HepG2 (cell line): ENCODE data around the gene FGFR3. TPM values are rescaled to one million over a fixed set of nuclear protein-coding genes. Genes with fewer than 3 reads are reported as not detected.

Experiments
- BORCS8-MEF2B ChIP-seq: sonication (generic); formaldehyde crosslinking; IDR thresholded peaks from 2 replicates; pipeline ENCODE4 v1.8.0; 2022; ENCODE audit warnings: mild to moderate bottlenecking, missing genetic modification reagents
- GABPB1 ChIP-seq: IDR thresholded peaks from 2 replicates; pipeline ENCODE4 v1.6.1; 2016; ENCODE audit warnings: mild to moderate bottlenecking, missing genetic modification reagents, moderate library complexity, missing compliant biosample characterization
- KMT2B ChIP-seq: IDR thresholded peaks from 2 replicates; pipeline ENCODE4 v1.6.1; 2016; ENCODE audit warnings: missing genetic modification reagents, missing compliant biosample characterization
- SSRP1 ChIP-seq: IDR thresholded peaks from 2 replicates; pipeline ENCODE4 v1.6.1; 2016; ENCODE audit warnings: control low read depth
- ZBTB7B ChIP-seq: sonication (generic); formaldehyde crosslinking; IDR thresholded peaks from 2 replicates; pipeline ENCODE4 v1.4.0; 2020; ENCODE audit warnings: missing genetic modification reagents
- ZNF138 ChIP-seq: sonication (generic); formaldehyde crosslinking; IDR thresholded peaks from 2 replicates; pipeline ENCODE4 v1.5.0; 2020; ENCODE audit warnings: mild to moderate bottlenecking, low read depth, missing genetic modification reagents
- ZNF329 ChIP-seq: sonication (generic); formaldehyde crosslinking; IDR thresholded peaks from 2 replicates; pipeline ENCODE4 v1.9.0; 2021; ENCODE audit warnings: low read depth, mild to moderate bottlenecking, missing genetic modification reagents
- ZNF33A ChIP-seq: sonication (generic); formaldehyde crosslinking; IDR thresholded peaks from 2 replicates; pipeline ENCODE4 v1.5.1; 2020; ENCODE audit warnings: missing genetic modification reagents, mild to moderate bottlenecking, moderate library complexity, borderline replicate concordance
- ZNF660 ChIP-seq: sonication (generic); formaldehyde crosslinking; IDR thresholded peaks from 2 replicates; pipeline ENCODE4 v1.5.1; 2020; ENCODE audit warnings: mild to moderate bottlenecking, low read depth, missing genetic modification reagents, borderline replicate concordance
- ZNF788 ChIP-seq: sonication (generic); formaldehyde crosslinking; IDR thresholded peaks from 2 replicates; pipeline ENCODE4 v1.5.0; 2020; ENCODE audit warnings: mild to moderate bottlenecking, missing genetic modification reagents, borderline replicate concordance
- polyA plus RNA-seq, 8 experiments: library from polyadenylated mRNA; depleted of rRNA in 3 of 8; stranded (reverse) in 7 of 8; unstranded in 1 of 8; fragments of >200 nt; fragmentation: Illumina TruSeq in 4 of 8; extraction: Trizol in 4 of 8; gene quantifications; 2 replicates each; pipeline versions ENCODE4 v1.2.1 to v1.2.3, GENCODE V29; 2011 to 2016; ENCODE audit warnings: low read depth in 4 of 8, missing spikeins in 1 of 8, mixed read lengths in 1 of 8; ENCODE audit not compliant: insufficient read depth in 1 of 8
- total RNA-seq, 5 experiments: library from RNA; depleted of rRNA; stranded (reverse); fragments of >200 nt; fragmentation: Illumina TruSeq; extraction: Trizol; gene quantifications; 2 replicates each; pipeline ENCODE4 v1.2.3, GENCODE V29; 2016; ENCODE audit warnings: low read depth in 1 of 5
- TF ChIP-seq, protein P1 (sequence below), 2 experiments: sonication (generic) in 1 of 2; formaldehyde crosslinking in 1 of 2; IDR thresholded peaks; 2 replicates each; pipeline versions ENCODE4 v1.4.0 to v1.6.1; 2016 to 2020; ENCODE audit warnings: borderline replicate concordance in 1 of 2, low read depth in 1 of 2, mild to moderate bottlenecking in 1 of 2, missing genetic modification reagents in 1 of 2
- TF ChIP-seq, protein P2 (sequence below): sonication (generic); formaldehyde crosslinking; IDR thresholded peaks from 2 replicates; pipeline ENCODE4 v1.4.0; 2020; ENCODE audit warnings: missing genetic modification reagents
- TF ChIP-seq, protein P3 (sequence below): sonication (generic); formaldehyde crosslinking; IDR thresholded peaks from 2 replicates; pipeline ENCODE4 v1.5.1; 2020; ENCODE audit warnings: missing genetic modification reagents, mild to moderate bottlenecking, borderline replicate concordance
- TF ChIP-seq, protein P4 (sequence below): sonication (generic); formaldehyde crosslinking; IDR thresholded peaks from 2 replicates; pipeline ENCODE4 v1.5.0; 2020; ENCODE audit warnings: missing genetic modification reagents, mild to moderate bottlenecking, borderline replicate concordance

Gene FGFR3
- total and polyA plus RNA-seq, 2 of the 13 experiments (the other 11 are each of a cell fraction or from before 2014, with no cell fraction given) = 103 to 109 TPM

DNA sequence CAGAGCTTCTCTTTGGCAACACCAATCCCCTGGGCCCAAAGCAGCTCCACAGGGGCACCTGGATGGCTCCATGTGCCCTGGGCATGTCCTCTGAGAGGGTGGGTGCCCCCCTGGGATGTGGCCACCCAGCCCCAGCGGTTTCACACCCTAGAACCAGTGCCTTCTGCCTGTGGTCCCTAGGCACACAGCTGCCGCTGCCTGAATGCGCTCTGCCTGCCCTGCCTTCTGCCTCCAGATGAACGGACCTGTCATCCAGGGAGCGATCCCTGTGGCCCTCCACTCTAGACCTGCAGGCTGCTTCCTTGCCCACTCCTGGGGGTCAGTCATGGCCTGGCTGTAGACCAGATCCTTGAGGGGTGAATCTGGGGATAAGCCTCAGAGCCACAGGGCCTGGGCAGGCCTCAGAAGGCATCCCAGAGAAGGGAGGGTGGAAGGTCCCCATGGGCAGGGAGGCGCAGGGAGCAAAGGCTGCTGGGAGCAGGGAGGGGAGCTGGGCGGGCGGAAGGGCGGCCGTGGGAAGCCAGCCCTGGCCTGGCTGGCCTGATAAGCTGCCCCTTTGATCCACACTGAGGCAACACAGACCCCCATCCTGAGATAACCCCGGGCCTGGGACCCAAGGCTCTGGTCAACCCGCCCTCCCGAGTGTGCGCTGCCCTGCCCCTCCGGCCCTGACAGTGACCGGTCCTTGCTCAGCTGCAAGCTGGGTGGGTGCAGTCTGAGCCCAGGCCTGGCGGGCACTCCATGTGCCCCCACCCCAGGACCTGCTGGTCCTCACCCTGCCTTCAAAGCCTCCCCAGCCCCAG is 8.1 kb upstream of the FGFR3 start (continued):
- TF ChIP-seq, protein P1, sequence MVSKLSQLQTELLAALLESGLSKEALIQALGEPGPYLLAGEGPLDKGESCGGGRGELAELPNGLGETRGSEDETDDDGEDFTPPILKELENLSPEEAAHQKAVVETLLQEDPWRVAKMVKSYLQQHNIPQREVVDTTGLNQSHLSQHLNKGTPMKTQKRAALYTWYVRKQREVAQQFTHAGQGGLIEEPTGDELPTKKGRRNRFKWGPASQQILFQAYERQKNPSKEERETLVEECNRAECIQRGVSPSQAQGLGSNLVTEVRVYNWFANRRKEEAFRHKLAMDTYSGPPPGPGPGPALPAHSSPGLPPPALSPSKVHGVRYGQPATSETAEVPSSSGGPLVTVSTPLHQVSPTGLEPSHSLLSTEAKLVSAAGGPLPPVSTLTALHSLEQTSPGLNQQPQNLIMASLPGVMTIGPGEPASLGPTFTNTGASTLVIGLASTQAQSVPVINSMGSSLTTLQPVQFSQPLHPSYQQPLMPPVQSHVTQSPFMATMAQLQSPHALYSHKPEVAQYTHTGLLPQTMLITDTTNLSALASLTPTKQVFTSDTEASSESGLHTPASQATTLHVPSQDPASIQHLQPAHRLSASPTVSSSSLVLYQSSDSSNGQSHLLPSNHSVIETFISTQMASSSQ (IDR thresholded peaks at IDR 0.05; ENCODE audit: low read depth) = no peak
- TF ChIP-seq, protein P1 (CRISPR knock-in tag; IDR thresholded peaks at IDR 0.05; ENCODE audit: borderline replicate concordance) = peak; percentile 88
- TF ChIP-seq, protein P2, sequence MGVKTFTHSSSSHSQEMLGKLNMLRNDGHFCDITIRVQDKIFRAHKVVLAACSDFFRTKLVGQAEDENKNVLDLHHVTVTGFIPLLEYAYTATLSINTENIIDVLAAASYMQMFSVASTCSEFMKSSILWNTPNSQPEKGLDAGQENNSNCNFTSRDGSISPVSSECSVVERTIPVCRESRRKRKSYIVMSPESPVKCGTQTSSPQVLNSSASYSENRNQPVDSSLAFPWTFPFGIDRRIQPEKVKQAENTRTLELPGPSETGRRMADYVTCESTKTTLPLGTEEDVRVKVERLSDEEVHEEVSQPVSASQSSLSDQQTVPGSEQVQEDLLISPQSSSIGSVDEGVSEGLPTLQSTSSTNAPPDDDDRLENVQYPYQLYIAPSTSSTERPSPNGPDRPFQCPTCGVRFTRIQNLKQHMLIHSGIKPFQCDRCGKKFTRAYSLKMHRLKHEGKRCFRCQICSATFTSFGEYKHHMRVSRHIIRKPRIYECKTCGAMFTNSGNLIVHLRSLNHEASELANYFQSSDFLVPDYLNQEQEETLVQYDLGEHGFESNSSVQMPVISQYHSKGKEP (CRISPR knock-in tag) = no peak
- TF ChIP-seq ZNF33A (CRISPR knock-in tag) = no peak
- no peak for TF ChIP-seq BORCS8-MEF2B (CRISPR knock-in tag)
- TF ChIP-seq SSRP1 (CRISPR knock-in tag) = no peak
- 0 out of 2 replicates have a peak, but pooled peaks have one; percentile 66 for TF ChIP-seq ZNF329 (CRISPR knock-in tag)
- TF ChIP-seq ZNF138 (CRISPR knock-in tag) = peak; percentile 49; the same call in 1 of the 2 replicates
- peak; percentile 93; the same call in 1 of the 2 replicates for TF ChIP-seq ZNF788
- TF ChIP-seq GABPB1 (CRISPR knock-in tag) = peak; percentile 80
- peak; percentile 99 for TF ChIP-seq ZBTB7B (CRISPR knock-in tag)
- TF ChIP-seq, protein P3, sequence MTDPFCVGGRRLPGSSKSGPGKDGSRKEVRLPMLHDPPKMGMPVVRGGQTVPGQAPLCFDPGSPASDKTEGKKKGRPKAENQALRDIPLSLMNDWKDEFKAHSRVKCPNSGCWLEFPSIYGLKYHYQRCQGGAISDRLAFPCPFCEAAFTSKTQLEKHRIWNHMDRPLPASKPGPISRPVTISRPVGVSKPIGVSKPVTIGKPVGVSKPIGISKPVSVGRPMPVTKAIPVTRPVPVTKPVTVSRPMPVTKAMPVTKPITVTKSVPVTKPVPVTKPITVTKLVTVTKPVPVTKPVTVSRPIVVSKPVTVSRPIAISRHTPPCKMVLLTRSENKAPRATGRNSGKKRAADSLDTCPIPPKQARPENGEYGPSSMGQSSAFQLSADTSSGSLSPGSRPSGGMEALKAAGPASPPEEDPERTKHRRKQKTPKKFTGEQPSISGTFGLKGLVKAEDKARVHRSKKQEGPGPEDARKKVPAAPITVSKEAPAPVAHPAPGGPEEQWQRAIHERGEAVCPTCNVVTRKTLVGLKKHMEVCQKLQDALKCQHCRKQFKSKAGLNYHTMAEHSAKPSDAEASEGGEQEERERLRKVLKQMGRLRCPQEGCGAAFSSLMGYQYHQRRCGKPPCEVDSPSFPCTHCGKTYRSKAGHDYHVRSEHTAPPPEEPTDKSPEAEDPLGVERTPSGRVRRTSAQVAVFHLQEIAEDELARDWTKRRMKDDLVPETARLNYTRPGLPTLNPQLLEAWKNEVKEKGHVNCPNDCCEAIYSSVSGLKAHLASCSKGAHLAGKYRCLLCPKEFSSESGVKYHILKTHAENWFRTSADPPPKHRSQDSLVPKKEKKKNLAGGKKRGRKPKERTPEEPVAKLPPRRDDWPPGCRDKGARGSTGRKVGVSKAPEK = peak; percentile 17; the same call in 1 of the 2 replicates
- TF ChIP-seq ZNF660 = no peak
- TF ChIP-seq, protein P4, sequence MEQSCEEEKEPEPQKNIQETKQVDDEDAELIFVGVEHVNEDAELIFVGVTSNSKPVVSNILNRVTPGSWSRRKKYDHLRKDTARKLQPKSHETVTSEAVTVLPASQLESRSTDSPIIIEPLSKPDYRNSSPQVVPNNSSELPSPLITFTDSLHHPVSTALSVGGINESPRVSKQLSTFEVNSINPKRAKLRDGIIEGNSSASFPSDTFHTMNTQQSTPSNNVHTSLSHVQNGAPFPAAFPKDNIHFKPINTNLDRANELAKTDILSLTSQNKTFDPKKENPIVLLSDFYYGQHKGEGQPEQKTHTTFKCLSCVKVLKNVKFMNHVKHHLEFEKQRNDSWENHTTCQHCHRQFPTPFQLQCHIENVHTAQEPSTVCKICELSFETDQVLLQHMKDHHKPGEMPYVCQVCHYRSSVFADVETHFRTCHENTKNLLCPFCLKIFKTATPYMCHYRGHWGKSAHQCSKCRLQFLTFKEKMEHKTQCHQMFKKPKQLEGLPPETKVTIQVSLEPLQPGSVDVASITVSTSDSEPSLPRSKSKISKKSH (CRISPR knock-in tag) = peak; percentile 45
- no peak for TF ChIP-seq KMT2B (CRISPR knock-in tag)
